HL-60/S4 treated with phorbol 12-myristate 13-acetate at 8.2 ng/mL for 4 days and 3 days (cell line): Measurements from ENCODE around the gene CREB3L2.

ENCODE experiments used
- in situ Hi-C: fragments of 300-500 bp; cut with MboI; formaldehyde crosslinking; loops from 2 replicates; pipeline ENCODE4 v1.15.0; 2022; ENCODE audit warnings: low sequenced_read_pairs

The CREB3L2 gene

DNA sequence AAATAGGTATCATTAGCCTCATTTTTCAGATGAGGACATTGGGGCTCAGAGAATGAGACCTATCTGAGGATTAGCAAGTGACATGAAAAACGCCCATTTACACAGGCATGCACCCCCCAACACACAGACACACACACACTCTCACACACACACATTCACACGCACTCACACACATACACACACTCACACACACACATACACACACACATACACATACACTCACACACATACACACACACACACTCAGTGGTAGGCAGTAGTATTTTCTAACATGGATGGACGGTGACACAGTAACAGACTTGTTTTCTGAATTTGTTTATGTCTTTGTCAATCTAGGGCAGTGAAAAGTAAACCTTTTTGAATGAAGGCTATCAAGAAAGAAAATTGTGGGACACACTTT, 176.4 kb downstream of the CREB3L2 start:
- in situ Hi-C loops: no loop called here
